Prostate gland (tissue), 2 donors: ENCODE data around the gene DAAM1.

Experiments
- POLR2A ChIP-seq: fragments of 450-650 bp; IDR thresholded peaks from one replicate; pipeline ENCODE4 v1.6.1; 2016; ENCODE audit warnings: antibody characterized with exemption, mild to moderate bottlenecking
- TF ChIP-seq, protein P1 (sequence below), 4 experiments: fragments of 200-600 bp in 2 of 4; fragments of 450-650 bp in 2 of 4; sonication (generic) in 2 of 4; IDR thresholded peaks; 1 replicate in 3 of 4; 2 replicates in 1 of 4; pipeline ENCODE4 v1.5.1; 2016 to 2019; ENCODE audit warnings: antibody characterized with exemption in 4 of 4, mild to moderate bottlenecking in 2 of 4, moderate library complexity in 2 of 4

DNA sequence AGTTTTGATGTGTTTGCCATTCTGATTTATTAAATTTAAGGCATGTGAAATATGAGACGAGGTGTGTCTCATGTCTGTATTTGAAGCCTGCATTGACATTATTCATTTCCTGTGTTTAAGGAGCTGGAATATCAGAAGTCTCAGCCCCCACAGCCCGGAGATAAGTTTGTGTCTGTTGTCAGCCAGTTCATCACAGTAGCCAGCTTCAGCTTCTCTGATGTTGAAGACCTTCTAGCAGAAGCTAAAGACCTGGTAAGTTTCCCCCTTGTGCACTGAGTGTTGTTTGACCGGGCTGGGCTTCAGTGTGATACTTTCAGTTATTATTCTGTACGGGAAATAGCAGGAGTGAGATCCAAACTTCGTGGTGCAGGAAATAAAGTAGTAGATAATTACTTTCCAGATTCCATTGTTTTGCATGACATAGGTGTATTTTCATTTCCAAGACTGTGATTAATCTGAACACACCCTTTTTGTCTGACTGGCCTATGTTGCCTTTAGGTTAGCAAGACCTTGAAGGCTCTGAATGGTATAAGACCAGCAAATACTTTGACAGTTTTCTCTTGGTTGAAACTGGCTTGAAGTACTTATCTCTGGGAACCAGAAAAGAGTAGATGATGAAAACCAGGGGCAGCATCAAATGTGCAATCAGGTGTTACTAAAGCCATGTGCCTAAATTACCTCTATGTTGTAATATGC is 175.2 kb downstream of the DAAM1 start:
- TF ChIP-seq, protein P1, sequence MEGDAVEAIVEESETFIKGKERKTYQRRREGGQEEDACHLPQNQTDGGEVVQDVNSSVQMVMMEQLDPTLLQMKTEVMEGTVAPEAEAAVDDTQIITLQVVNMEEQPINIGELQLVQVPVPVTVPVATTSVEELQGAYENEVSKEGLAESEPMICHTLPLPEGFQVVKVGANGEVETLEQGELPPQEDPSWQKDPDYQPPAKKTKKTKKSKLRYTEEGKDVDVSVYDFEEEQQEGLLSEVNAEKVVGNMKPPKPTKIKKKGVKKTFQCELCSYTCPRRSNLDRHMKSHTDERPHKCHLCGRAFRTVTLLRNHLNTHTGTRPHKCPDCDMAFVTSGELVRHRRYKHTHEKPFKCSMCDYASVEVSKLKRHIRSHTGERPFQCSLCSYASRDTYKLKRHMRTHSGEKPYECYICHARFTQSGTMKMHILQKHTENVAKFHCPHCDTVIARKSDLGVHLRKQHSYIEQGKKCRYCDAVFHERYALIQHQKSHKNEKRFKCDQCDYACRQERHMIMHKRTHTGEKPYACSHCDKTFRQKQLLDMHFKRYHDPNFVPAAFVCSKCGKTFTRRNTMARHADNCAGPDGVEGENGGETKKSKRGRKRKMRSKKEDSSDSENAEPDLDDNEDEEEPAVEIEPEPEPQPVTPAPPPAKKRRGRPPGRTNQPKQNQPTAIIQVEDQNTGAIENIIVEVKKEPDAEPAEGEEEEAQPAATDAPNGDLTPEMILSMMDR (IDR thresholded peaks at IDR 0.05): no peak
- no peak for TF ChIP-seq POLR2A
